Activated CD8-positive, alpha-beta memory T cell treated with anti-CD3 and anti-CD28 coated beads, Interleukin-2, amount 50 U/mL, for 48 hours (primary cell): ENCODE results near the gene TELO2.

Experiments
- DNase-seq: peaks from one replicate; pipeline ENCODE4 v3.0.0-alpha.2; 2020

The TELO2 gene

DNA sequence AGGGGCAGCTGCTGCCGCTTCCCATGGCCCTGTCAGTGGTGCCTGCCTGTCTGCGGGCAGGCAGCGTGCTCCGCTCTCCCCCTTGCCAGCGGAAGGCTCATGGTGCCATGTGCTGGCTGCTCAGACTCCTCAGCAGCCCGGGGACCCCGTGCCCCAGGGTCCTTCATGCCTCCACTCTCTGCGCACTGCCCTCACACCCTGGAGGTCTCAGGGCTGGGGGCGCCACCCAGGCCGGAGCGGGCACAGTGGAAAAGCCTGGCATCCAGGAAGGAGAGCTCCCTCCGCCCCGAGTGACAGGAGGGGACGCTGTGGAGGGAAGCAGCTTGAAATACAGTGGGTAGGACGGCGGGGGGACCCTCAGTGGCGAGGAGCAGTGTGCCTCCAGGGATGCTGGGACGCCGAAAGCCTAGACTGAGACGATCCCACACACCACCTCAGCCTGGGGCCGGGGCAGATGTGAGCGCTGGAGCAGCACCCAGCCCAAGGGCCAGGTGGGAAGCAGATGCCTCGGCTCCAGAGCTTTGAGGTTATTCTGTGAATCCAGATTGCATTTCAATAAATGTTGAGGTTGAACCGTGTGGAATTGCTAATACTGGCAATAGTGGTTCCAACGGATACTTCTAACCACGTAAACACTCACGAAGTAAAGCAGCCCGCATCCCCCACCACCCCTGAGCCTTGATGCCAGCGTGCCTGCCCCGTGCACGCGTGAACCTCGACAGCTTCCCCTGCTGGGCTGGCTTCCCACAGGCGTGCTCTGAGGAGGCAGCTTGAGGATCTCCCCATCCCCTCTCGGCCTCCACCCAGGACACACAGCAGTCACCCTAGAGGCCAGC lies 46.8 kb downstream of the TELO2 start:
- DNase-seq = no peak

DNA sequence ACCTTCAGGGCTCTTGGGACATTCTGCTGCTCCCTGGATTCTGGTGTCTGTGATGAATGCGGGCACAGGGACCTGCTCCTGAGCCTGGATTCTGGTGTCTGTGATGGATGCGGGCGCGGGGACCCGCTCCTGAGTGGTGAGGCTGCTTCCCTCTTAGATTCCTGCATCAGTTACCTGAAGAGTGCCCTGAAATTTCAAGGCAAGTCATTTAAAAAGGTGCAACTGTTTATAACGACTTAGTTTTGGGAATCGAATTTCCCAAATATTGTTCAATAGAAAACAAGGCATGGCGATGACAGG lies 47.3 kb downstream of the TELO2 start:
- no peak for DNase-seq

DNA sequence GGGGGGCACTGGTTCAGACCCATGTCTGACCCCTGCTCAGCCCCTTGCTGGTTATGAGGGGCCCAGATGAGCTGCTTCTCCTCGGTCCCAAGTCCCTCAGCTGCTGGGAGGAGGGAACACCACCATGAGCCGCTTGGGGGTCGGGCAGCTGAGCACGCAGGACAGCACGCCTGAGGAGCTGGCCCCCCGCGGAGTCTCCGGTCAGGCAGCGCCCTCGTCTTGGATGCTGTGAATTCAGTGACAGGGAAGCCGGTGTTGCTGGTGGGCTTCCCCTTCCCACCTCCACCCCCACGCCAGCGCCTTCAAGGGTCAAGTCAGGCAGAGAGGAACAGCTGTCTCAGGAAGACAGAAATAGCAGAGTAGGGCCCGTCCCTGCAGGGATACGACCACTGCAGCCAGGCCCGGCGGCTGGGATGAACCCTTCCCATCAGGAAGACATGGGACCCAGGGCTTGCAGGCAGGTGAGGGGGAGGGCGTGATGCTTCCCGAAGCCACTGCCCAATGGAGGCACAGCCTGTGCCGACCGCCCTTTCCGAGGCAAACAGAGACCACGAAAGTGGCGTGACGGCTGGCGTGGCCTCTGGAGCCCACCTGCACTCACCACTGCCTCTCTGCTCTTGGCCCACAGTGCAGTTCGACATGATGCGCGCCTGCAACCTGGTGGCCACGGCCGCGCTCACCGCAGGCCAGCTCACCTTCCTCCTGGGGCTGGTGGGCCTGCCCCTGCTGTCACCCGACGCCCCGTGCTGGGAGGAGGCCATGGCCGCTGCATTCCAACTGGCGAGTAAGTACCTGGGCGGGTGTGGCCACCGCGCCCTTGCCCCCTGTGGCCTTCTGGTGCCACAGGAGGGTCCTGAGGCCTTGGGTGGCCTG lies 48.4 kb downstream of the TELO2 start:
- DNase-seq = no peak

DNA sequence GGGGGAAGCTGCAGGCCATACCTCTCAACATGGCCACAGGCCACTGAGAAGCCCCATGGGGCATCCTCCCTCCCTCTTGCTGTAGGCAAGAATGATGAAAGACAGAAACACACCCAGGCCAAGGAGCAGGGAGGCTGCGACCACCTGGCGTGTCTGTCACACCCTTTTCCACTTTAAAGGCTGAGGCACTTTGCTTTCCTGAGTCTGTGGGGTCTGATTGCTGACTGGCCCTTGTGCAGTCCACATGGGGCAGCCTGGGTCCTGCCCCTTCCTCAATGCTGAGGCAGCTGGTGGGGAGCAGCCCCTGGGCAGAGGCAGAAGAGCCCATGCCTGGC lies 49.0 kb downstream of the TELO2 start:
- DNase-seq = no peak

DNA sequence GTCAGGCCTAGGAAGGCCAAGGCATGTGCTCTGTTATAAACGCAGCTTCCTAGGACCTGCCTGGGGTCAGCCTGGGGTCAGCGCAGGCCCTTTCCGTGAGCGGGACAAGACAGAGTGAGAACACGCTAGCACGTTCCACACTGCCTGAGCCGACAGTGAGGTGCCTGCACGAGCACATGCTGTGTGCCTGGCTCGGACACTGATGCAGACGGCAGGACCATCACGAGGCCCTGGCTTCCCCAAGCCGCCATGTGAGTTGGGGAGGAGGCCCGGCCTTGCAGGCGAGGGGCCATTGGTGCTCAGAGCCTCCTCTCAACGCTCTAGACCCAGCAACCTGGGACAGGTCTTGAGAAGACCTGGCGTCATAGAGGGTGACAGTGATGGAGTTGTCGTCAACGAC lies 49.4 kb downstream of the TELO2 start:
- DNase-seq = no peak

DNA sequence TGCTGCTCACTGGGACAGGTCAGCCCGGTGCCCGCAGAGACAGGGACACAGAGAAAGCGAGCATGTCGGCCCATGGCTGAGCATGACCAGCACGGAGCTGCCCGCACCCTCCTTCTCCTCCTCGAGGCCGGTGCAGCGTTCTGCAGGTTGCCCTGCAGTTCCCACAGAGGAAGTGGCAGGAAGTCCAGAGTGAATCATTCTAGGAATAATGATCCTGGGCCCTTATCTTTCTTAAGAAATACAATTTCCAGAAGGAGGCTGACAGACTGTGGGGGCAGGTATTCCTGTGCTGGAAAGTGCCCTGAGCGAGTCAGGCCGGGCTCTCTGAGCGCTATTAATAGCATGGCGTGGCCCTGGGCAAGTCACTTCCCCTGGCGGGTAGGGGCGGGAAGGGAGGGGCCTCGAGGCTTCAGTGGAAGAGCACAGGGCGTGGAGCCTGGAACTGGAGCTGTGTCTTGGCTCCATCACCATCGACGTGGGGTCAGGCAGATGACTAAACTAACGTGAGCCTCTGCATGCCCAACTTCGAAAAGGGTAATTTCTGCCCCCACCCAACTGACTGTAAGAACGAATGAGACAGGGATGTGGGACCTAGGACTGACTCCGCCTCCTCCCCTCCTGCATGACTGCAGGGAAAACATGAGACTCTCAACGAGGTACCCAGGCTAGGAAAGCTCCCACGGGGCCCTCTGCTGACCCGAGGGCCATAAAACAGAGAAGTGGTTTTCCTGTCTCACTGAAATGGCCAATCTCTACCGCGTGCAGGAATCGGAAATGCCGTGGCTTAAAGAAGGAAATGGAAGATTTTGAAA lies 50.1 kb downstream of the TELO2 start:
- DNase-seq = peak; percentile 79

DNA sequence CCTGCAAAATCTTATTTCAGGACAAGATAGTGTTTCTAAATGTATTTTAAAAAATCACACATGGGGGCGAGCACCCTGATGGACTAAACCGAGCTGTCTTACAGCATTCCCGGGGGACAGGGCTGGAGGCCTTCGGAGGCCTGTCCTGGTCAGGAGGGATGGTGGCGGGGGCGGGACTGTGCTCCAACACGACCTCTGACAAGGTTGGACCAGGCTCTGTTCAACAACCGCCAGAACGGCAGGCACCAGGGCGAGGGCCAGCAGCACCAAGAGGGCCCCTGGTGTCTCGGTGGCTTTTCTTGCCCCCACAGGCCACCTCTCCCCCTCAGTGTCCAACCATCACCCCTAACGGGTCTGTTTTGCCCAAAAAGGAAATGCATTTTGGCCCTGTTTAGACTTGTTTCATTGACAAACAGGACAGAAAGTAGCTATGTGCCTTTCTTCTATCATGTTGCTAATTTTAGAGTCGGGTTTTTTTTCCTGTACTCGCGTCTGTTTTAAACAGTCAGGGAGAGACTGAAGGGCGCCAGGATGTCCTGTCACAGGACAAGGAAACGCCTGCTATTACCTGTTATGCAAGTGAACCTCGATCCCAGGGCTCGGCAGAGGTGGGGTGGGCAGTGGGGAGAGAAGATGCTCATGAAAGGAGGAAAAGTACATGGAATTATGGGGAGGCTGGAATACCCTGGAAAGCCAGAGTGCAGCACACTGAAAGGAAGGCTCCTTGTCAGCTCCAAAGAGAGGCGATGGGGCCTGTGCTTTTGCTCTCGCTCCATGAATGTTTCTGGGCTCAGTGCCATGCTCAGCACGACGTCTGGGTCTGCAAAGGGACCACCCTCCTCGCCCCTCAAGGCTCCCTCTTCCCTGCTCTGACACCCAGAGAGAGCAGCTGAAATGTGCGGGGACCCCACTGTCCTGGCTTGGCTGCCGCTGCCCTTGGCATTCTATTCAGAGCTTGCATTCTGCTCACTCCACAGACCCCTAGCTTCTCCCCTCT lies 52.2 kb downstream of the TELO2 start:
- DNase-seq = no peak

DNA sequence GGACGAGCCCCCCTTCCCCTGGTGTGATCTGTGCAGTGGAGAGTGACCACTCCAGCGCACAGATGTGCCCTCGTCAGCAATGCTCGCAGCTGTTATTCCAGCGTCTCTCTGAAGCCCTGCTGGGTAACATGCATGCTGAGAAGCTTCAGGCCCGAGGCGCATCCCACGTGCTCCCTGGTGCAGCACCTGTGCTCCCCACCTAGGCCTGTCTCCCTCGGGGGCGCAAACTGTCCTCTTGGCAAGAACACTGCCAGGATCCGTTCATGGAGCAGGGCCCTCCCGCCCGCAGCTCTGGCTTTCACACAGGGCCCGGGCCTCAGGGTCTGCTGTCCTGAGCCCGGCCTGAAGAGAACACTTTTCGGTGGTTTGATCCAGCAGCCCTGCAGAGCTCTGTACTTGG lies 53.3 kb downstream of the TELO2 start:
- DNase-seq = no peak

DNA sequence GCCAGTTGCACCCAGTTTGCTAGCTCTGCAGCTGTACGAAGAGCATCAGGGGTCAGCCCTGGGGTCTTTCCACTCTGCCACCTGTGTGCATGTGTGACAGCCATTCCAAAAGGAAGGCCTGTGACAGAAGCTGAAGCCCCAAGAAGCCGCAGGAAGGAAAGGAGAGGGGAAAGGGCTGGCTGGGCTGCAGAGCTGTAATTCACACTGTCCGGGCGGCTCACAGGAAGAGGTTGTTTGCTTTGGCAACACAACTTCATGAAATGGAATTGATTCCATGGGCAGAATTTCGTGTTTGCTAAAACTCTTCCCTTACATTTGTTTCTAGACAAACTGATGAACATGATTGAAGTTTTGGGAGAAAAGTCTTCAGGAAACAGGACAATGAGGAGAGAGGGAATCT lies 55.1 kb downstream of the TELO2 start:
- no peak for DNase-seq

DNA sequence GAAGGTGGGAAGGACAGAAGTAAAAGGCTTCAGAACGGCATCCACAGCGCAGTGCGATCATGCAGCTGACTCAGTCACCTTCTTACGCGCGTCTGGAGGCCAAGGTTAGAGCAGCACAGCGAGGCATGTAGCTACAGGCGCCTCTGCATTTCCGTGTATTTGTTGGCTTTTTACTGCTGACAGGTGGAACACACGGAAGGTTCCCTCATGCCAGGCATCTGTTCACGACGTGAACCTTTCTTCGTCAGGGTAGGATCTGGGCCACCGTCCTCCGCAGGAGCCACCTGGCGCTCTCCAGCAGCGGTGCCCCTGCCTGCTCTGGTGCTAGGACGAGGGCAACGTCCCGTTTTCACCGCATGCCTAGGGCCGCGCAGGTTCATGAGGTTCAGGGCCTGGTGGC lies 55.6 kb downstream of the TELO2 start:
- no peak for DNase-seq

DNA sequence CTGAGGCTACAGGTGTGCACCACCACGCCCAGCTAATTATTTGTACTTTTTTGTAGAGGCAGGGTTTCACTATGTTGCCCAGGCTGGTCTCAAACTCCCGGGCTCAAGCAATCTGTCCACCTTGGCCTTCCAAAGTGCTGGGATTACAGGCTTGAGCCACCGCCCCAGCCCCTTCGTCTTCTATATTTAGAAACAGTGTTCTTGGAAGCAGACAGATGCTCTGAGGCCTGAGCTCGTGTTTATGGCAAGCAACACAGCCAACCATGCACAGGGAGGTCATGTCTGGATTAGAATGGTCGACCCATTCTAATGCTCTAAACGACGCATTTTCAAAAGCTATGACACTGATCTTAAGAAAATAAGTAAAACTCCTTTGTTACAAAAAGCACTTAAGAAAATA lies 56.9 kb downstream of the TELO2 start:
- no peak for DNase-seq

DNA sequence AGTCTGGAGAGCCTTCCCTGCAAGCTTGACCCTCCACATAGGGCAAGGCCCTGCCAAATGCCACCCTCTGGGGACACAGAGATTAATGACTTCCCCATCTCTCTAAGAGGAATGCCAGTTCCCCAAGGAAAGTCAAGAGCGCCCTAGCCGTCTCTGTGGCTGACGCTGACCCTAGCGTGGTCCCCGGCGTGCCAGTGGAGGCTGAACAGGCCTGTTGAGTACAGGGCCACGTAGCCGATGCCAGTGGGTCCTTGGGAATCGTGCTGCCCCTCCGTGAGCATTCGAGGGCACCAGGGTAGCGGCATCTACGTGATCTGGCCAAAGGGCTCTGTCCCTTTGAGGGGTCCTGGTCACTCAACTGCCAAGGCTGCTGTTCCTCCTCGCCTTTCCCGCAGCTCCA lies 57.5 kb downstream of the TELO2 start:
- no peak for DNase-seq

DNA sequence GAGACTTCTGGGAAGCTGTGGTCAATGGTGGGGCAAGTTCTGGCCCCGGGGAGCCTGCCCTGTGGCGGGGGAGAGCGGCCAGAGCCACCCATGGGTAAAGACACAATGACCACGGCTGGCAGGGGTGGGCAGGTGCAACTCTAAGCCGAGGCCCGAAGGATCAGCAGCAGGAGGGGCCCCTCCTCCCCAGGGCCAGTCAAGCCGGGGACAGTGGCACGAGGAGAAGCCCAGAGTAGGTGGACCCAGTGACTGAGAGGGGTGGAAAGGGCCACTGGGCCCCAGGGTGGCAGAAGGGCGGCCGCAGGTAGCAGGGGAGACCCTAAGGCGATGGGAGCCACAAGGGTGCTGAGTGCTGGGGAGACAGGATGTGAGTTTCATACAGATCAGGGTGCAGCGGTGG lies 58.0 kb downstream of the TELO2 start:
- DNase-seq = no peak

DNA sequence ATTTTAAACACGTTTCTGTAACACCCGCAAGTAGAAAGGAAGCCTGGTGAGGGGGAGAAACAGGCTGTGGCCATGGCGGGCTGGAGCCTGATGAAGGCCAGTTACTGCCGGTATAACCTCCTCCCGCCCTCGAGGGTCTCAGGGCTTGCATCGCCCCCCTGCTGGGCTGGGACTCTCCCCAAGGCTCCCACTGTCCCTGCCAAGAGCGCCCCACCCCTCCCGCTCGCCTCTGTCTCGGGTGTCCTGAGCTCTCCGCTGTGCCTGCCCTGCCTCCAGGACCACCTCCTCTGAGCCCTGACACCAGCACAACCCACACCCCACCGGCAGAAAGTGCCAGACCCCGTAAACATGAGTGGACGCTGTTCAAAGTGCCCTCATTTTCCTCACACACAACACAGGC lies 59.0 kb downstream of the TELO2 start:
- no peak for DNase-seq

DNA sequence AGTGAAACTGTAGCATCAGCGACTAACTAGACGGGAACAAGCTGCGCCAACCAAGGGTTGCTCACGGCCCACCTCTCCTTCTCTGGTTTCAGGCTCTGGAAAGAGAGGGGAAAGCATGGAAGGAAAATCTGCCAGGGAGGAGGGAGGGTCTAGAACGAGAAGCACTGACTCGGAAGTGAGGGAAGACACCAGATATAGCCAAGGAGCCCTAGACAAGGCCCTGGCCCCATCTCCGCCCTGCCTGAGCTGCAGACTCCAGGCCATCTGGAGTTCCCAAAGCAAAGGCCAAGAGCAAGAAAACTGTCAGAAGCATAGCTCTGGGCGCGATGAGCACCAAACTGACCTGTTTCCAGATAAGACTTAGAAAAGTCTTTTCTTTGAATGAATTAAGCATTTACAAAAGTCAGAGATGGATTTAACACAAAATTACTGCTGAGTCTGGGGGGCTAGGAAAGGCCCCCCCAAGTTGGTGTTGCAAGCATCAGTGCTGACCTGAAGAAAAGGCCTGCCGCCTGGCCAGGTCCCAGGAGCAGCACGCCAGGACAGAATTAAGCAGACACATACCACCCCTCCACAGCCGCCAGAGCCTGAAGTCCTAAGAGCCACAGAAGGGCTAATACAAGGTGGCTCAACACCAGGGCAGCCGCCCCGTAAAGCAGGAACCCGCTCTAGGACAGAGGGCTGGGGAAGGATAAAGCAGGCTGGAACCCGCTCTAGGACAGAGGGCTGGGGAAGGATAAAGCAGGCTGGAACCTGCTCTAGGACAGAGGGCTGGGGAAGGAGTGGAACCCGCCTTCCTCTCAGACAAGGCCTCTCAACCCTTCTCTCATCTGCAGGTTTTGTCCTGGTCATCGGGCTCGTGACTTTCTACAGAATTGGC lies 61.0 kb downstream of the TELO2 start:
- no peak for DNase-seq

DNA sequence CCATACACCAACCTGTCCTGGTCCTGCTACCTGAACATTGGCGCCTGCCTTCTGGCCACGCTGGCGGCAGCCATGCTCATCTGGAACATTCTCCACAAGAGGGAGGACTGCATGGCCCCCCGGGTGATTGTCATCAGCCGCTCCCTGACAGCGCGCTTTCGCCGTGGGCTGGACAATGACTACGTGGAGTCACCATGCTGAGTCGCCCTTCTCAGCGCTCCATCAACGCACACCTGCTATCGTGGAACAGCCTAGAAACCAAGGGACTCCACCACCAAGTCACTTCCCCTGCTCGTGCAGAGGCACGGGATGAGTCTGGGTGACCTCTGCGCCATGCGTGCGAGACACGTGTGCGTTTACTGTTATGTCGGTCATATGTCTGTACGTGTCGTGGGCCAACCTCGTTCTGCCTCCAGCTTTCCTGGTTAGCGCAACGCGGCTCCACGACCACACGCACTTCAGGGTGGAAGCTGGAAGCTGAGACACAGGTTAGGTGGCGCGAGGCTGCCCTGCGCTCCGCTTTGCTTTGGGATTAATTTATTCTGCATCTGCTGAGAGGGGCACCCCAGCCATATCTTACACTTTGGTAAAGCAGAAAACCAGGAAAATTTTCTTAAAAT lies 61.8 kb downstream of the TELO2 start:
- no peak for DNase-seq

DNA sequence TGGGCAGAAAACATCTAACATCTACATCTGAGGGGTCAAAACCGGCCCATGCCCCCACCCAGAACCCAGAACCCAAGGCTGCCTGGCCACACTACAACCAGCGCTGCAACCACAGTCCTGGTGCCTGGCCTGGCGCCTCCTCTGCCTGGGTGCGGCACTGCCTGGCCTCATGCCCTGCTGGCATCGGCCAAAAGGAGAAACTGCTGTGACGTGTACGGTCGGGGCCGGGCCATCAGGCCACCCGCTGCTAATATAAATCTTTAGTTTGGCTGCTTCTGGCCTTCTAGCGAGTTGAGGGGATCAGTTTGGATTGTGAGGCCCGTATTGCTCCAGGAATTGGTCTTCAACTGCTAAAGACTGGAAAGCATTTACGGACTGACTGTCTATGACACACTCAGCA lies 63.1 kb downstream of the TELO2 start:
- DNase-seq = no peak

DNA sequence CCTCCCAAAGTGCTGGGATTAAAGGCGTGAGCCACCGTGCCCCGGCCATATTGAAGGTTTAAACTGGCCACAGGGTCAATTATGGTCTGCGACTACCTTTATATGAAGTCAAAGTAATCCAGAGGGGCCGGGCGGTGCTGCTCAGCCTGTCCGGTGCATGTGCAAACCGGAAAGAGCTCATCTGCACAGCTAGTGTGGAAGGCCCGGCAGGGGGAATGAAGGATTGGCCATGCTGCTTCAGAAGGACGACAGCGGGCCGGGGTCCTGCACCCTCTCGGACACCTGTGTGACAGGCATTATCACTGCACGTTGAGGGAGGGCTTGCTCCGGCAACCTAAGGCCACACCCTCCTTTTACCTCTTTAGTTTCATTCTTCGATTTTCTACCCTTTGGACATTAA lies 63.9 kb downstream of the TELO2 start:
- no peak for DNase-seq

DNA sequence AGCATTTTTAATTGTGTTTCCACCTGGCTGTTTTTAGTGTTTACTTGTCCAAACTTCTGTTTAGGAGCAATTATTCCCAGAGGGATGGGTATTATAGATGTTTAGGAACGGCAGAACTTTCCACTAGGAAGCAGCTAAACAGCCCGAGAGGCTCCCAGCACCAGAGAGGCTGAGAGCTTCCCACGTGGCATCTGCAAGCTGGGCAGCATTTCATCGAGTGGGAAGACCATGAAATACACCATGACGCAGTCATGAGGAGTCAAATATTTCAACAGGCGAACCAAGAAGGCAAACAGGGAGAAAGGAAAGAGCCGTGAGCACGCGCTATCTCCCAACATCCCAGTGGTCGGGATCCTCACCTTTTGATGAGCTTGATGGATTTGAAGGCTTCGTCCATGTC lies 64.4 kb downstream of the TELO2 start:
- DNase-seq = no peak

DNA sequence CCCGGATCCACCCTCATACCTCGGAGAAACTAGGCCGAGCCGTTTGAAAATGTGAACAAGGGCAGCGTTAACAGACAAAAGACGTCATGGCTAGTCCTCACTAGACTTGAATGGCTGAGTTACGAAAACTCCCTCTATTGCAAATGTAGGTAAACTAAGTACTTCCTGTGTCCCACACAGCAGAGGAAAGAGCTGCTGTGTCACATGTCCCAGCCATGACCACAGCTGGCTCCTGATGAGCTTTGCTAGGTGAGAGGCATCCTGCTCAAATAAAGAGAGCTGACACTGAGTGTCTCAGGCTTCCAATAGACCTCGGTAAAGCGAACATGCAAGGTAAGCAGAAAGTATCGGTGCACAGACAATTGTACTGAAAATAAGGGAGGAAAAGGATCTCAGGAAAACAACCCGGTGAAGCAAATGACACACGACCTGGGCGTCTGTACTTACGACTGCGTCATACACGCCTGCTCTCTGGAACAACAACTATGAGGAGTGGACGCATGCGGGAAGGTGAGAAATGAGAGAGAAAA lies 66.4 kb downstream of the TELO2 start:
- no peak for DNase-seq
